ENCODE results near the gene MAP4K4. TPM values are rescaled to one million over a fixed set of nuclear protein-coding genes. Genes with fewer than 3 reads are reported as not detected.
A peak's percentile ranks its signal among the peaks of the same experiment; 100 is the strongest.

Gene MAP4K4
- total RNA-seq, 1 experiment from 2014 or later = 132 TPM

DNA sequence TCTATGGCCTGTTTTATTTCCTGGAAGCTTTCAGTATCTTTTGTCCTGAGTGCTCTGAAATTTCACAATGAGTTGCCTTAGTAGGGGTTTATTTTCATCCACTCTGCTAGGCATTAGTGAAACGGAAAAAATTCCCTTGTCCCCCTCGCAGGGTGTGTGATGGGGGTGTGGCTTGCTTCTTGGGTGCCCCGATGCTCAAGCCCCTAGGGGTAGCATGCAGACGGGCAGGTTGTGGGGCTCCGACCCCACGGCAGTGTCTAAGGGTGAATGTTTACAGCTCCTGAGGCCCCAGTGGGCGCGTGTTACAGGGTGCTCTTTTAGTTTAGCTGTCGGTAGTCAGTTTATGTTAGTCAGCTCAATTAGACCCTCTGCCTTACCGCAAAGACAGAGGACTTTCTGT, 32.2 kb upstream of the MAP4K4 start:
- no peak overlapping the region for H3K27ac ChIP-seq (ENCODE audit: insufficient read length, low read depth, low read length)
- H2BK5ac ChIP-seq (ENCODE audit: insufficient read length, low read length) = no peak overlapping the region
- no peaks in the 10 kb centered on the region for H3K4me1 ChIP-seq (ENCODE audit: insufficient read depth, low read length)
- no peak overlapping the region for H3T11ph ChIP-seq (ENCODE audit: low read length)
- Mint-ChIP-seq H3K9me3 (no peaks in the 10 kb centered on the region; a peak in 2 of 5 replicates), H3K36me3 (ENCODE audit: insufficient read depth in 1 of 3, low read depth in 3 of 3) (peaks cover 0 to 4% (median under 1%) of the 10 kb centered on the region in 3 experiments; a peak in 3 of 7 replicates), H3K27ac (no peak overlapping the region; a peak in 2 of 7 replicates), H3K4me1 (peaks cover 4% of the 10 kb centered on the region in 2 experiments; a peak in 3 of 4 replicates), H3K27me3 (ENCODE audit: low read depth) (no peaks in the 10 kb centered on the region), H3K4me3 (no peak overlapping the region)
- H3K9me3 ChIP-seq (ENCODE audit: control insufficient read depth, low read depth, low read length) = no peaks in the 10 kb centered on the region
- H2BK12ac ChIP-seq (ENCODE audit: insufficient read length, low read depth, low read length) = no peak overlapping the region
- H3K9ac ChIP-seq (ENCODE audit: extremely low read depth, insufficient read length, low read length) = no peak overlapping the region
- H3K18ac ChIP-seq (ENCODE audit: insufficient read length, low read depth, low read length) = no peak overlapping the region
- H2AFZ ChIP-seq (ENCODE audit: low read length) = no peak overlapping the region
- DNase-seq = no peak
- H3K4me2 ChIP-seq (ENCODE audit: insufficient read depth, insufficient read length, low read length) = no peak overlapping the region
- H3K4ac ChIP-seq (ENCODE audit: low read depth, low read length) = no peak overlapping the region
- no peak overlapping the region for H2BK120ac ChIP-seq (ENCODE audit: low read depth, low read length, poor library complexity, severe bottlenecking)
- H2AK5ac ChIP-seq (ENCODE audit: insufficient read length, low read length) = no peak overlapping the region
- H4K5ac ChIP-seq (ENCODE audit: insufficient read length, low read depth, low read length) = no peak overlapping the region
- TF ChIP-seq, protein P1, sequence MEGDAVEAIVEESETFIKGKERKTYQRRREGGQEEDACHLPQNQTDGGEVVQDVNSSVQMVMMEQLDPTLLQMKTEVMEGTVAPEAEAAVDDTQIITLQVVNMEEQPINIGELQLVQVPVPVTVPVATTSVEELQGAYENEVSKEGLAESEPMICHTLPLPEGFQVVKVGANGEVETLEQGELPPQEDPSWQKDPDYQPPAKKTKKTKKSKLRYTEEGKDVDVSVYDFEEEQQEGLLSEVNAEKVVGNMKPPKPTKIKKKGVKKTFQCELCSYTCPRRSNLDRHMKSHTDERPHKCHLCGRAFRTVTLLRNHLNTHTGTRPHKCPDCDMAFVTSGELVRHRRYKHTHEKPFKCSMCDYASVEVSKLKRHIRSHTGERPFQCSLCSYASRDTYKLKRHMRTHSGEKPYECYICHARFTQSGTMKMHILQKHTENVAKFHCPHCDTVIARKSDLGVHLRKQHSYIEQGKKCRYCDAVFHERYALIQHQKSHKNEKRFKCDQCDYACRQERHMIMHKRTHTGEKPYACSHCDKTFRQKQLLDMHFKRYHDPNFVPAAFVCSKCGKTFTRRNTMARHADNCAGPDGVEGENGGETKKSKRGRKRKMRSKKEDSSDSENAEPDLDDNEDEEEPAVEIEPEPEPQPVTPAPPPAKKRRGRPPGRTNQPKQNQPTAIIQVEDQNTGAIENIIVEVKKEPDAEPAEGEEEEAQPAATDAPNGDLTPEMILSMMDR (conservative IDR thresholded peaks at IDR 0.05) = peak; percentile 24; the same call in 1 of the 3 replicates
- no peaks in the 10 kb centered on the region for H3K27me3 ChIP-seq (ENCODE audit: insufficient read depth, low read length)
- H3K23me2 ChIP-seq (ENCODE audit: insufficient read length, low read depth, low read length, poor library complexity, severe bottlenecking) = no peaks in the 10 kb centered on the region
- H3K56ac ChIP-seq (ENCODE audit: insufficient read length, low read depth, low read length) = no peak overlapping the region
- H4K91ac ChIP-seq (ENCODE audit: insufficient read length, low read depth, low read length) = no peak overlapping the region
- no peak overlapping the region for H2BK20ac ChIP-seq (ENCODE audit: low read depth, low read length, poor library complexity, severe bottlenecking)
- H3K79me1 ChIP-seq (ENCODE audit: insufficient read depth, low read depth, low read length, poor library complexity, severe bottlenecking) = no peaks in the 10 kb centered on the region
- no peak overlapping the region for H3K23ac ChIP-seq (ENCODE audit: insufficient read length, low read depth, low read length)
- H2BK15ac ChIP-seq (ENCODE audit: low read depth, low read length) = no peak overlapping the region
- H4K20me1 ChIP-seq (ENCODE audit: control insufficient read depth, insufficient read depth, insufficient read length) = no peaks in the 10 kb centered on the region
- H3K79me2 ChIP-seq (ENCODE audit: insufficient read depth, low read length) = no peaks in the 10 kb centered on the region
- no CpG with 5 or more reads among the region's 10 CpGs for WGBS (ENCODE audit: extremely low coverage, insufficient read length, low lambda C conversion rate)
- H4K8ac ChIP-seq (replicated peaks; ENCODE audit: insufficient read length, low read depth, low read length) = no peak overlapping the region
- no peak overlapping the region for H3K14ac ChIP-seq (ENCODE audit: insufficient read depth, low read length)

Measured in H9 (cell line).